HG03103 (cell line): ENCODE results near the gene NUDT16L1.
"Not testable (repeated sequence)": the region's sequence is repeated elsewhere in the genome, so short reads cannot be mapped to it uniquely, and the experiment has no call there.

Experiments used
- ATAC-seq: cut with Tn5 transposase; IDR thresholded peaks from one replicate; pipeline ENCODE4 v1.9.1; 2021; ENCODE audit warnings: low read depth; ENCODE audit not compliant: unreplicated experiment

Gene NUDT16L1

GRCh38 chr16:4693296-4693955, at the start of gene NUDT16L1:
NUDT16L1 (plus strand) TSS chr16:4693562; CDS start chr16:4693727, 165 bp downstream.
- ATAC-seq, result peak; percentile 93

DNA sequence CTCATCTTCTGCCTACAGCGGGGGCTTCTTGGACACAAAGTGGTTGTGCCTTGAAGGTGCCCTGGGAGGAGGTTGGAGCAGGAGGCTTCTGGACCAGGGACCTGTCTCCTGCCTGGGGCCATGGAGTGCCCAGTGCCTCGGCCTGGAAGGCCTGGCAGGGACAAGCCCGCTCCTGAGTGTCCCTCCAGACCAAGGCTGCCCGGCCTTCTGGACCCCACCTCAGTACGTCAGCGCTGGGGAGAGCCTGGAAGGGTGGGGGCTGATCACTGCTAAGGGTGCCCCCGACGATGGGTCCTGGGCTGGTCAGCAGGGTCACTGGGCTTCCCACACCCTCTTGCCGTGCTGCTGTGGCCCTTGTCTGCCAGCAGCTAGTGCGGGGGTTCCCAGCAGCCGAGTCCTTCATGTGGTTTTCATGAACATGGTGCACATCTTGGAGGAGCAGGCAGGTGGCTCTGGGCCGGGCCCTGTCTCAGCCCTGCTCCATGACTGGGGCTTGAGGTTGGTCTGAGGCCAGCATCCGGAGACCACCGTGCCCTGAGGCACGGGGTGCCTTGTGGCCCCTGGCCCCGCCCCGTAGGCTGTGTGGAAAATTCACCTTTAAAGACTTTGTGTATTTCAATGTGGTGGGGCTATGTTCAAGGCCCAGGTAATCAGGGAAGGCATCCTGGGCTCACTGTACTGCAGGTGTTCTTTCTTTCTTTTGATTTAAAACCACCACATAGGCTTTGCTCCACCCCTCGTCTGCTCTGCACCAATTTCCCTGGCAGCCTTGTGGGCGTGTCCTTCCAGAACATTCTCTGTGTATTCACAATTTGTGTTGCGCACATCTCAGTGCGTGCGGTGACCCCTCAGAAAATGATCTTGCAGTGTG, 46.4 kb upstream of the NUDT16L1 start:
- no peak for ATAC-seq

GRCh38 chr16:4647644-4647980, 45.8 kb upstream of the NUDT16L1 start:
- ATAC-seq, result no peak

- no peak for ATAC-seq
Measured at GRCh38 chr16:4648917-4649316, 44.4 kb upstream of the NUDT16L1 start.

DNA sequence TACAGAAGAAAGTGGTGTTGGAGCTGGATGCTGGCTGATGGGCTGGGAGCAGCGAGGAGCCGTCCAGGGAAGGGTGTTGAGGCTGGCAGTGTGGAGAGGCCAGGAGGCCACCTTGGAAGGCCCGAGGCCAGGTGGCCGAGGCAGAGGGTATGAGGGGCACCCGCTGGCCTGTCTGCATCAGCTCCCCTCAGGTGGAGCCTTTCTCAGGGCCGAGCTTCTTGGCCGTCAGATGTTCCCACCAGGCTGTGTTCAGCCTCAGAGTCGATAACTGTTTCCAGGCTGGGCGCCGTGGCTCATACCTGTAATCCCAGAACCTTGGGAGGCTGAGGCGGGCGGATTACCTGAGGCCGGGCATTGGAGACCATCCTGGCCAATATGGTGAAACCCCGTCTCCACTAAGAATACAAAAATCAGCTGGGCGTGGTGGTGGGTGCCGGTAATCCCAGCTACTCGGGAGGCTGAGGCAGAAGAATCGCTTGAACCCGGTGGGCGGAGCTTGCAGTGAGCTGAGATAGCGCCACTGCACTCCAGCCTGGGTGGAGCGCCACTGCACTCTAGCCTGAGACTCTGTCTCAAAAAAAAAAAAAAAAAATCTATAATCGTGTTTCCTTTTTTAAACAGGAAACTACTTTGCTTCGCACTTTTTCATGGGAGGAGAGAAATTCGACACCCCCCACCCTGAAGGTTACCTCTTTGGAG, 43.5 kb upstream of the NUDT16L1 start:
- no peak for ATAC-seq

DNA sequence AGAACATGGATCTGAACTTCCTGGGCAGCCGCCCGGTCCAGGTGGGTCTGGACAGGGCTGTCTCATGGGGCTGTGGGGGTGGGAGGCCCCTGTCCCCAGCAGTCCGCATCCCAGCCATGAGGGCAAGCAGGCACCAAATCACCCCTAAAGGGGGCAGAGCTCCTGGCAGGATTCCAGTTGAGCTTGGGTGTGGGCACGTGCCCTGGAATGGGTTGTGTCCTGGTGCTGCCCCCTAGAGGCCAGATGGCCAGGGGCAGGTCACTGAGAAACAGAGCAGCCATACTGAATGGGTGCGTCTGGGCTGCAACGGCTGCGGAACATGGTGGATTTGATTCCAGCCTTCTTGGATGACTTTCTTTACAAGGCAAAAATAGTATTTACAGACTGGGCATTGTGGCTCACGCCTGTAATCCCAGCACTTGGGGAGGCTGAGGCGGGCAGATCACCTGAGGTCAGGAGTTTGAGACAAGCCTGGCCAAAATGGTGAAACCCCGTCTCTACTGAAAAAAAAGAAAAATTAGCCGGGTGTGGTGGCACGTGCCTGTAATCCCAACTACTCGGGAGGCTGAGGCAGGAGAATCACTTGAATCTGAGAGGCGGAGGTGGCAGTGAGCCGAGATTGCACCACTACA, 42.8 kb upstream of the NUDT16L1 start:
- not testable (repeated sequence) for ATAC-seq

GRCh38 chr16:4651827-4652226, 41.5 kb upstream of the NUDT16L1 start:
- no peak for ATAC-seq

- no peak for ATAC-seq
Measured at GRCh38 chr16:4652561-4652960, 40.8 kb upstream of the NUDT16L1 start.

DNA sequence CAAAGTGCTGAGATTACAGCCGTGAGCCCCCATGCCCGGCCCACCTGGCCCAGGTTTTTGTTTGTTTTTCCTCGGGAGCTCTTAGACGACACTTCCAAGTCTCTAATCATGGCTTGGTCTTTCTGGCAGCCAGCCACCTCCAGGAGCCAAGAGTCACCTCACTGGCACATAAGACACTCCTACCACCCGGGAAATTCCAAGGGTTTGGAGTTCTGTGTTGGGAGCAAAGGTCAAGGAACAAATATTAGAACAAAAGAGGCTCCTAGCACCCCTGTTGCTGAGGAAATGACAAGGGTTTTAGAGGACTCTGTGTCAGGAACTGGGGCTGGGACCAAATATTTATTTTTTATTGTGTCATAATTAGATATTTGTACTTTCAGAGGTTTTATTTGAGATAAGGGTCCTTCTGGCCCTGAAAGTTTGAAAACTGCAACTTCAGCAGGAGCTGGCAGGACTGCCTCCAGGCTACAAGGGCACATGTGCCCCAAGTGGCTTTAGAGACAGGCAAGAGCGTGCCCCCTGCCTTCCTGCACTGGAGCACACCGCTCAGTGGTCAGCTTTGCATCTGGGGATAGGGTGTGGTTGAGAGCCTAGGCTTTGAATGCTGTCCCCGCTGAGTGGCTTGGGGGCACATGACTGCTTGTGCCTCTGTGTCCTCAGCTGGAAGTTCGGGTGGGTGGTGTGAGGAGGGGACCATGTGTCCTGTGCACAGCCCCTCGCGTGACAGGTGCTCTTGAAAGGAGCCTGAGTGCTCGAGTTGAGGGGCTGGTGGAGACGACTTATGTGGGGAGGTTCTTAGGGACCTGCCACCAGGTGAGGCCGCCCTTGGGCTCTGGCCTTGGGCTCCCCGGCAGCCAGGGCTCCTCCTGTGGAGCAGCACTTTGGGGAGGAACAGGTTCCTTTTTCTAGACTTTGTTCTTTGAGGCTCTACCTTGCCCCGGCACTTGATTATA, 39.1 kb upstream of the NUDT16L1 start:
- no peak for ATAC-seq

DNA sequence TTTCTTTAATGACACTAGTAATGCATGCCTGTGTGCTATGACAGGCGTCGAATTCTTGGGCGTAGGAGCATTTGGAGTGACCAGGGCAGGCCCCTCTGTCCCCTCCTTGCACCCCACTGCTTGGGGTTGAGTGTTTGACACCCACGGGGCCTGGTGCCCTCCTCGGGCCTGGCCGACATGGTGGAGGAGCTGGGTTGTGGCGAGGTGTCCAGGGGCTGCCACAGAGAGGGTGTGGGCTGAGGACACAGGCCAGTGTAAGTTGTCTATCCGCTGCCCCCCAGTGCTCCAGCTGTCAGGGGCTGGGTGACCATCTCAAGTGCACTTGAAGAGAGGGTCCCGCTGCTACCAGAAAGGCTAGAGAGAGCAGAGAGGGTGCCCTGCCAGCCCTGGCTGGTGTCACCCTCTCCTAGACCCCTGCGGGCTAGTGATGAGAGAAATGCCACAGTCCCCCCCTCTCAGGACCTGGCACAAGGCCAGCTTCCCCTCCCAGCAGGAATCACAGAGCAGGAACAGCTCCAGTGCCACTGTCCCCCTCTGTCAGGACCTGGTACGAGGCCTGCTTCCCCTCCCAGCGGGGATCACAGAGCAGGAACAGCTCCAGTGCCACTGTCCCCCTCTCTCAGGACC, 38.3 kb upstream of the NUDT16L1 start:
- no peak for ATAC-seq

- no peak for ATAC-seq
Measured at GRCh38 chr16:4655801-4656200, 37.6 kb upstream of the NUDT16L1 start.

DNA sequence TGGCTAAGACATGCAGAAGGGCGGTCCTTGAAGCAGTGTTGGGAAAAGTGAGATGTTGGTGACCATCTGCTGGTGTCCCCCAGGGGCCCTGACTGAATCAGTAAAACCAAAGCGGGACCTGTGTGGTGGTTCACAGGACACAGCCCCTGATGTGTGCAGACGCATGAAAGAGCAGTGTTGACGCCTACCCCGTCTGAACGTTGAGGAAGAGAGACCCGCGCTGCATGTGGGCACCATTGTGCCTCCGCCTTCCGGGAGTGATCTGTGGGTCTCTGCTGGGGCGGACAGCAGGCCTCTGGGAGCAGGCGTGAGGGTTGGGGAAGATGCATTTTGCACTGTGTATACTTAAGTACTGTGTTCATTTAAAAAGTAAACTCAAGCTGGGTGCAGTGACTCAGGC, 37.1 kb upstream of the NUDT16L1 start:
- ATAC-seq, result no peak

- ATAC-seq, result no peak
Measured at GRCh38 chr16:4656695-4657686, 36.4 kb upstream of the NUDT16L1 start.

DNA sequence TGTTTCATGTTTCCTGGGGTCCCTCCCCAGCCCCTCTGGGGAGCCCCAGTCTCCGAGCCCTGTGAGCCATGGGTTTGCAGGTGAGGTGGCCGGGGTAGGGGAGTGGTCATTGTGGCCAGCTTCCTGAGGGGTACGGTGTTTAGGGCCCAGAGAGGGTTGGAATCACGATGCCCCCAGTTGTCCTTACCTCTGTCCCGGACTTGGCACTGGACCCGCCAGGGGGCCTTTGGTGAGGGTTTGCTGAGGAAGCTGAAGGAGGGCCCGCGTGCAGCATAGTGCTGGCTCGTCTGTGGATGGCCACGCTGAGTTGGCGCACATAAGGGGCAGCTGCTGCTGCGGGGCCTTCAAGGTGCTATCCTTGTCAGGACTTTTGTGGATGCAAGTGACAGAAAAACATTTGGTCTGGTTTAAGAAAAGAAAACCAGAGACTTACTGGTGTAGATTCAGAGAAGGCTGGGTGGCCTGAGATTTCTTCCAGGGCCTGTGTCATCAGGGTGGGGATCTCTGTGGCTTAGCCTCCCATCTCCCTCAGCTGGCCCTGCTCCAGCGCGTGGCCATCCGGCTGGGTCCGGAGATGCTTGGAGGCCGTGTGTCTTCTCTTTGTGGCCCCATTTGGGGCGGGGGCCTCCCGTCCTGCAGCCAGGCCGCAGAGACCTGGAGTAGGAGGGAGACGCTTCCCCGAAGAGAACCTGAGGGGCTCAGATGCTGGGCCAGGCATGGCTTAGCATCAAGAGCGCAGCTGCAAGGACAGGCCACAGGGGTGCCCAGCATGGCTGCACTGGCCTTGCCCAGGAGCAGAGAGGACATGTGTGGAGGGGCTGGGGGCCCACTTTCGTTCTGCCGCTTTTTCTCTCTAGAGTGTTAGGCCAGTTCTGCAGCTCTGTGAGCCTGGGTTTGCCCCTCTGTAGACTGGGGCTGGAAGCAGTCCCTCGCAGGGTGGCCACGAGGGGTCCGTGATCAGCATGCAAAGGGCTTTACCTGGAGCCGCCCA, 33.7 kb upstream of the NUDT16L1 start:
- ATAC-seq, result no peak

DNA sequence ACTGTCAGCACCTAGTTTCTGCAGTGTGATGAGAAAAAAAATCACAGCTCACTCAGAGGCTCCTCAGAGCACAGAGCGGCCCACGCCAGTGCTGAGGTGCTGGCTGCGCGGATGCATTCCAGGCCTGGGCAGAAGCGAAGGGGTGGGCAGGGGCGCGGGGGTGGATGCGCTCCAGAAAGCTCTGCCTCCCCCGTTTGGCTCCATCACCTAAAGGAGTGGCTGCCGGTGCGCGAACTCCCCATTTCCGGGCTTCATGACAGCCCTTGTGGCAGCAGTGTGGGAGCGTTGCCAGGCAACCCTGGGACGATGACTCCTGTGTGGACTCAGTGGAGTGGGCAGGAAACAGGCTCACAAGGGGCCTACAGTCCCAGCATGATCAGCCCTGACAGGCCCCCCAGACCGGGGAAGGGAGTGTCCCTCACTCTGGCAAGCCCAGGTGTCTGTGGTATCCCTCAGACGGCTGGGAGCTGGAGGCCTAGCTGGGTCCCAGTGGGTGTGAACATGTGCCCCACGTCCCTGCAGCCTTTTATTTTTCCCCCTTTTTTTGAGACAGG, 32.8 kb upstream of the NUDT16L1 start:
- no peak for ATAC-seq

GRCh38 chr16:4661661-4662060, 31.7 kb upstream of the NUDT16L1 start:
- ATAC-seq, result no peak

- no peak for ATAC-seq
Measured at GRCh38 chr16:4663465-4663776, 29.9 kb upstream of the NUDT16L1 start.
